ENCODE measurements around the gene TIMM13.

The TIMM13 gene

GRCh38 chr19:2421581-2422306 lies 5.6 kb downstream of the TIMM13 start:
- no peak for TF ChIP-seq MAX (IDR thresholded peaks at IDR 0.05)
- no peak for TF ChIP-seq RAD21 (IDR thresholded peaks at IDR 0.05; ENCODE audit: low read depth)
- TF ChIP-seq TEAD4 (IDR thresholded peaks at IDR 0.05): no peak
- no peak for TF ChIP-seq CREB1 (IDR thresholded peaks at IDR 0.05; ENCODE audit: low read depth)

- no peak for TF ChIP-seq ZBTB7A (IDR thresholded peaks at IDR 0.05; ENCODE audit: low read depth)
- TF ChIP-seq YY1 (IDR thresholded peaks at IDR 0.05; ENCODE audit: low read depth): no peak
- no peak for TF ChIP-seq TCF12 (IDR thresholded peaks at IDR 0.05; ENCODE audit: low read depth)
- no peak for TF ChIP-seq EGR1 (IDR thresholded peaks at IDR 0.05)
- TF ChIP-seq MAX (IDR thresholded peaks at IDR 0.05): no peak
- TF ChIP-seq NFIC (IDR thresholded peaks at IDR 0.05): no peak
These were observed 6.9 kb downstream of the TIMM13 start for GRCh38 chr19:2420490-2420889.

- TF ChIP-seq YY1 (IDR thresholded peaks at IDR 0.05; ENCODE audit: low read depth): no peak
- TF ChIP-seq CEBPB (IDR thresholded peaks at IDR 0.05): no peak
- no peak for TF ChIP-seq MAX (IDR thresholded peaks at IDR 0.05)
- TF ChIP-seq ZBTB7A (IDR thresholded peaks at IDR 0.05; ENCODE audit: low read depth): no peak
- no peak for TF ChIP-seq EP300 (IDR thresholded peaks at IDR 0.05; ENCODE audit: borderline replicate concordance)
- no peak for TF ChIP-seq NFIC (IDR thresholded peaks at IDR 0.05)
- TF ChIP-seq EGR1 (IDR thresholded peaks at IDR 0.05): no peak
- TF ChIP-seq USF1 (IDR thresholded peaks at IDR 0.05): no peak
- no peak for TF ChIP-seq TCF12 (IDR thresholded peaks at IDR 0.05; ENCODE audit: low read depth)
- no peak for TF ChIP-seq TAF1 (IDR thresholded peaks at IDR 0.05; ENCODE audit: low read depth)
- TF ChIP-seq TEAD4 (IDR thresholded peaks at IDR 0.05): no peak
- TF ChIP-seq REST (IDR thresholded peaks at IDR 0.05; ENCODE audit: low read depth): no peak
- no peak for TF ChIP-seq RAD21 (IDR thresholded peaks at IDR 0.05; ENCODE audit: low read depth)
- no peak for TF ChIP-seq FOXM1 (IDR thresholded peaks at IDR 0.05; ENCODE audit: borderline replicate concordance, low read depth)
- no peak for TF ChIP-seq CREB1 (IDR thresholded peaks at IDR 0.05; ENCODE audit: low read depth)
These were observed 7.6 kb downstream of the TIMM13 start for GRCh38 chr19:2419754-2420153.

GRCh38 chr19:2417881-2418406 lies 9.4 kb downstream of the TIMM13 start:
- TF ChIP-seq TAF1 (IDR thresholded peaks at IDR 0.05; ENCODE audit: low read depth) (no peak), NFIC (IDR thresholded peaks at IDR 0.05) (no peak)

- TF ChIP-seq MAX (IDR thresholded peaks at IDR 0.05) (no peak), TCF12 (IDR thresholded peaks at IDR 0.05; ENCODE audit: low read depth) (no peak), USF1 (IDR thresholded peaks at IDR 0.05) (no peak), ZBTB7A (IDR thresholded peaks at IDR 0.05; ENCODE audit: low read depth) (no peak), TEAD4 (IDR thresholded peaks at IDR 0.05) (no peak), NFIC (IDR thresholded peaks at IDR 0.05) (no peak), EGR1 (IDR thresholded peaks at IDR 0.05) (no peak), CREB1 (IDR thresholded peaks at IDR 0.05; ENCODE audit: low read depth) (no peak), FOXM1 (IDR thresholded peaks at IDR 0.05; ENCODE audit: borderline replicate concordance, low read depth) (no peak), TAF1 (IDR thresholded peaks at IDR 0.05; ENCODE audit: low read depth) (no peak), RAD21 (IDR thresholded peaks at IDR 0.05; ENCODE audit: low read depth) (no peak), YY1 (IDR thresholded peaks at IDR 0.05; ENCODE audit: low read depth) (no peak), REST (IDR thresholded peaks at IDR 0.05; ENCODE audit: low read depth) (no peak)
These were observed 10.9 kb downstream of the TIMM13 start for GRCh38 chr19:2416321-2417097.
